ENCODE data around the gene SBF2.

The SBF2 gene

GRCh38 chr11:9772218-9772617 lies 521.8 kb downstream of the SBF2 start:
- WGBS (ENCODE audit: extremely low coverage, insufficient coverage, low lambda C conversion rate), result no CpG with 5 or more reads among the region's 4 CpGs
- Histone ChIP-seq H2AK5ac (ENCODE audit: low read length) (no peak overlapping the region), H3K36me3 (ENCODE audit: control insufficient read depth, insufficient read depth, low read length) (no peaks in the 10 kb centered on the region), H3K4ac (ENCODE audit: low read depth, low read length) (no peak overlapping the region), H3K79me1 (ENCODE audit: low read length) (no peaks in the 10 kb centered on the region), H3K27me3 (ENCODE audit: insufficient read depth, low read length, poor library complexity) (no peaks in the 10 kb centered on the region), H4K5ac (ENCODE audit: low read length) (no peak overlapping the region), H2BK15ac (replicated peaks; ENCODE audit: low read depth) (no peak overlapping the region), H4K8ac (ENCODE audit: low read depth, low read length) (no peak overlapping the region), H3K18ac (ENCODE audit: low read length) (peak overlapping the region; percentile 0), H3K56ac (ENCODE audit: low read length) (no peak overlapping the region), H3K79me2 (ENCODE audit: control insufficient read depth, insufficient read depth, low read length) (no peaks in the 10 kb centered on the region), H2BK5ac (ENCODE audit: low read length) (no peak overlapping the region), H3K23ac (ENCODE audit: low read length) (no peak overlapping the region), H2BK120ac (ENCODE audit: low read depth, low read length) (no peak overlapping the region), H3K4me2 (ENCODE audit: low read length) (no peak overlapping the region), H3K4me3 (ENCODE audit: low read length) (no peak overlapping the region), H3K27ac (ENCODE audit: low read depth, low read length) (no peak overlapping the region), H3K9ac (ENCODE audit: low read length) (no peak overlapping the region), H3K4me1 (ENCODE audit: control insufficient read depth, low read depth, low read length) (peaks cover 13% of the 10 kb centered on the region)
- peak; percentile 61 for DNase-seq

- no CpG with 5 or more reads among the region's 1 CpG for WGBS (ENCODE audit: extremely low coverage, insufficient coverage, low lambda C conversion rate)
- Histone ChIP-seq H4K8ac (ENCODE audit: low read depth, low read length) (no peak overlapping the region), H3K27ac (ENCODE audit: low read depth, low read length) (no peak overlapping the region), H3K79me1 (ENCODE audit: low read length) (no peaks in the 10 kb centered on the region), H3K36me3 (ENCODE audit: control insufficient read depth, insufficient read depth, low read length) (no peaks in the 10 kb centered on the region), H3K23ac (ENCODE audit: low read length) (no peak overlapping the region), H2BK5ac (ENCODE audit: low read length) (no peak overlapping the region), H3K18ac (ENCODE audit: low read length) (no peak overlapping the region), H2BK120ac (ENCODE audit: low read depth, low read length) (no peak overlapping the region), H3K9ac (ENCODE audit: low read length) (no peak overlapping the region), H3K27me3 (ENCODE audit: insufficient read depth, low read length, poor library complexity) (no peaks in the 10 kb centered on the region), H3K4me2 (ENCODE audit: low read length) (no peak overlapping the region), H3K4ac (ENCODE audit: low read depth, low read length) (no peak overlapping the region), H4K5ac (ENCODE audit: low read length) (no peak overlapping the region), H2BK15ac (replicated peaks; ENCODE audit: low read depth) (no peak overlapping the region), H2AK5ac (ENCODE audit: low read length) (no peak overlapping the region), H3K4me1 (ENCODE audit: control insufficient read depth, low read depth, low read length) (peaks cover 11% of the 10 kb centered on the region), H3K79me2 (ENCODE audit: control insufficient read depth, insufficient read depth, low read length) (no peaks in the 10 kb centered on the region), H3K56ac (ENCODE audit: low read length) (no peak overlapping the region), H3K4me3 (ENCODE audit: low read length) (no peak overlapping the region)
- DNase-seq, result no peak
Measured at GRCh38 chr11:9771071-9771511, 522.9 kb downstream of the SBF2 start.

GRCh38 chr11:9769621-9770020 lies 524.4 kb downstream of the SBF2 start:
- no peak overlapping the region for H3K18ac ChIP-seq (ENCODE audit: low read length)
- no peak overlapping the region for H3K23ac ChIP-seq (ENCODE audit: low read length)
- H2BK120ac ChIP-seq (ENCODE audit: low read depth, low read length), result no peak overlapping the region
- H3K4me3 ChIP-seq (ENCODE audit: low read length), result no peak overlapping the region
- no peak overlapping the region for H3K27ac ChIP-seq (ENCODE audit: low read depth, low read length)
- H2BK5ac ChIP-seq (ENCODE audit: low read length), result no peak overlapping the region
- no peak for DNase-seq
- no peak overlapping the region for H2AK5ac ChIP-seq (ENCODE audit: low read length)
- no peaks in the 10 kb centered on the region for H3K79me1 ChIP-seq (ENCODE audit: low read length)
- peaks cover 13% of the 10 kb centered on the region for H3K4me1 ChIP-seq (ENCODE audit: control insufficient read depth, low read depth, low read length)
- H2BK15ac ChIP-seq (replicated peaks; ENCODE audit: low read depth), result no peak overlapping the region
- H3K4ac ChIP-seq (ENCODE audit: low read depth, low read length), result no peak overlapping the region
- no peak overlapping the region for H3K4me2 ChIP-seq (ENCODE audit: low read length)
- WGBS (ENCODE audit: extremely low coverage, insufficient coverage, low lambda C conversion rate), result no CpG with 5 or more reads among the region's 4 CpGs
- H3K79me2 ChIP-seq (ENCODE audit: control insufficient read depth, insufficient read depth, low read length), result no peaks in the 10 kb centered on the region
- H3K56ac ChIP-seq (ENCODE audit: low read length), result no peak overlapping the region
- H3K36me3 ChIP-seq (ENCODE audit: control insufficient read depth, insufficient read depth, low read length), result no peaks in the 10 kb centered on the region
- H4K5ac ChIP-seq (ENCODE audit: low read length), result no peak overlapping the region
- no peaks in the 10 kb centered on the region for H3K27me3 ChIP-seq (ENCODE audit: insufficient read depth, low read length, poor library complexity)
- no peak overlapping the region for H3K9ac ChIP-seq (ENCODE audit: low read length)
- H4K8ac ChIP-seq (ENCODE audit: low read depth, low read length), result no peak overlapping the region

- peak overlapping the region; percentile 74 for H3K4ac ChIP-seq (ENCODE audit: low read depth, low read length)
- H4K8ac ChIP-seq (ENCODE audit: low read depth, low read length), result no peak overlapping the region
- peak overlapping the region; percentile 41 for H3K27ac ChIP-seq (ENCODE audit: low read depth, low read length)
- no peak overlapping the region for H3K4me3 ChIP-seq (ENCODE audit: low read length)
- DNase-seq, result peak; percentile 97
- no peaks in the 10 kb centered on the region for H3K36me3 ChIP-seq (ENCODE audit: control insufficient read depth, insufficient read depth, low read length)
- H2BK15ac ChIP-seq (replicated peaks; ENCODE audit: low read depth), result no peak overlapping the region
- H2BK120ac ChIP-seq (ENCODE audit: low read depth, low read length), result no peak overlapping the region
- peak overlapping the region; percentile 70 for H3K18ac ChIP-seq (ENCODE audit: low read length)
- H4K5ac ChIP-seq (ENCODE audit: low read length), result peak overlapping the region; percentile 26
- peak overlapping the region; percentile 22 for H3K9ac ChIP-seq (ENCODE audit: low read length)
- H2AK5ac ChIP-seq (ENCODE audit: low read length), result peak overlapping the region; percentile 97
- peak overlapping the region; percentile 81 for H3K56ac ChIP-seq (ENCODE audit: low read length)
- H3K4me1 ChIP-seq (ENCODE audit: control insufficient read depth, low read depth, low read length), result peaks cover 13% of the 10 kb centered on the region
- no peaks in the 10 kb centered on the region for H3K27me3 ChIP-seq (ENCODE audit: insufficient read depth, low read length, poor library complexity)
- H3K79me2 ChIP-seq (ENCODE audit: control insufficient read depth, insufficient read depth, low read length), result no peaks in the 10 kb centered on the region
- no peak overlapping the region for H3K4me2 ChIP-seq (ENCODE audit: low read length)
- no peaks in the 10 kb centered on the region for H3K79me1 ChIP-seq (ENCODE audit: low read length)
- H3K23ac ChIP-seq (ENCODE audit: low read length), result no peak overlapping the region
- WGBS (ENCODE audit: extremely low coverage, insufficient coverage, low lambda C conversion rate), result no CpG with 5 or more reads among the region's 5 CpGs
- peak overlapping the region; percentile 88 for H2BK5ac ChIP-seq (ENCODE audit: low read length)
Measured at GRCh38 chr11:9765320-9766101, 528.5 kb downstream of the SBF2 start.

- H3K4me1 ChIP-seq (ENCODE audit: control insufficient read depth, low read depth, low read length), result peaks cover 17% of the 10 kb centered on the region
Measured at GRCh38 chr11:9763301-9763700, 530.7 kb downstream of the SBF2 start.

GRCh38 chr11:9762531-9762930 lies 531.5 kb downstream of the SBF2 start:
- Histone ChIP-seq H2BK120ac (ENCODE audit: low read depth, low read length) (no peak overlapping the region), H3K4me2 (ENCODE audit: low read length) (no peak overlapping the region), H3K27me3 (ENCODE audit: insufficient read depth, low read length, poor library complexity) (no peaks in the 10 kb centered on the region), H3K18ac (ENCODE audit: low read length) (no peak overlapping the region), H2BK15ac (replicated peaks; ENCODE audit: low read depth) (no peak overlapping the region), H3K36me3 (ENCODE audit: control insufficient read depth, insufficient read depth, low read length) (no peaks in the 10 kb centered on the region), H3K4ac (ENCODE audit: low read depth, low read length) (no peak overlapping the region), H3K4me1 (ENCODE audit: control insufficient read depth, low read depth, low read length) (peaks cover 17% of the 10 kb centered on the region), H3K79me2 (ENCODE audit: control insufficient read depth, insufficient read depth, low read length) (no peaks in the 10 kb centered on the region), H3K4me3 (ENCODE audit: low read length) (no peak overlapping the region), H3K56ac (ENCODE audit: low read length) (no peak overlapping the region), H3K23ac (ENCODE audit: low read length) (no peak overlapping the region), H2AK5ac (ENCODE audit: low read length) (no peak overlapping the region), H3K9ac (ENCODE audit: low read length) (no peak overlapping the region), H2BK5ac (ENCODE audit: low read length) (no peak overlapping the region), H4K5ac (ENCODE audit: low read length) (no peak overlapping the region), H3K79me1 (ENCODE audit: low read length) (no peaks in the 10 kb centered on the region), H3K27ac (ENCODE audit: low read depth, low read length) (no peak overlapping the region), H4K8ac (ENCODE audit: low read depth, low read length) (no peak overlapping the region)
- WGBS (ENCODE audit: extremely low coverage, insufficient coverage, low lambda C conversion rate), result no CpG with 5 or more reads among the region's 4 CpGs
- no peak for DNase-seq

More at GRCh38 chr11:9763301-9763700, 530.7 kb downstream of the SBF2 start:
- Histone ChIP-seq H2BK5ac (ENCODE audit: low read length) (no peak overlapping the region), H3K9ac (ENCODE audit: low read length) (no peak overlapping the region), H3K18ac (ENCODE audit: low read length) (no peak overlapping the region), H3K4ac (ENCODE audit: low read depth, low read length) (no peak overlapping the region), H3K79me2 (ENCODE audit: control insufficient read depth, insufficient read depth, low read length) (no peaks in the 10 kb centered on the region), H3K79me1 (ENCODE audit: low read length) (no peaks in the 10 kb centered on the region), H3K23ac (ENCODE audit: low read length) (no peak overlapping the region), H2BK120ac (ENCODE audit: low read depth, low read length) (no peak overlapping the region), H3K4me2 (ENCODE audit: low read length) (no peak overlapping the region), H3K56ac (ENCODE audit: low read length) (no peak overlapping the region), H3K36me3 (ENCODE audit: control insufficient read depth, insufficient read depth, low read length) (no peaks in the 10 kb centered on the region), H2AK5ac (ENCODE audit: low read length) (no peak overlapping the region), H2BK15ac (replicated peaks; ENCODE audit: low read depth) (no peak overlapping the region), H3K27ac (ENCODE audit: low read depth, low read length) (no peak overlapping the region), H4K8ac (ENCODE audit: low read depth, low read length) (no peak overlapping the region), H3K4me3 (ENCODE audit: low read length) (no peak overlapping the region), H3K27me3 (ENCODE audit: insufficient read depth, low read length, poor library complexity) (no peaks in the 10 kb centered on the region), H4K5ac (ENCODE audit: low read length) (no peak overlapping the region)
- no CpG with 5 or more reads among the region's 1 CpG for WGBS (ENCODE audit: extremely low coverage, insufficient coverage, low lambda C conversion rate)
- DNase-seq, result no peak
